Jurkat, Clone E6-1 (cell line): ENCODE results near the gene AMMECR1.
"Not testable (repeated sequence)": the region's sequence is repeated elsewhere in the genome, so short reads cannot be mapped to it uniquely, and the experiment has no call there.

ENCODE experiments used
- DNase-seq: peaks from one replicate; pipeline ENCODE4 v3.0.0-alpha.2; 2011; ENCODE audit warnings: low read depth, low spot score
- H3K4me3 ChIP-seq: 2 replicates; pipeline ENCODE4 v1.5.1; 2011; ENCODE audit warnings: mild to moderate bottlenecking, low read length, control low read depth, moderate library complexity

AMMECR1 gene

DNA sequence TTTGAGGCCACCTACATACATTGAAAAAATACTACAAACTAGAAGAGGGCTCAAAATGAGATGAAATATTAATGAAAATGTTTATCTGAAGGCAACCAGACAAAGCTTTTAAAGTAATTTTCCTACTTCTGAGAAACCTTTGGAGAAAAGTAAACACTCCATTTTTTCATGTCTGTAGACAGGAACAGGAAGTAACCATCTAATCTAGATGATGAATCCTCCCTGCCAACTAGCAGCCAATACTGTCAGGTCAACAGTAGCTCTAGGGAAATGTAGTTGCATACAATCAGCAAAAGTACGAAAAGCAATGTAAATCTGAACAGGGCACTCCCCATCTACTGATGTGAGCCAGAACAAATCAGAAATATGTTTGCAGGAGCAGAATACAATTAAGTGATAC lies 49.0 kb downstream of the AMMECR1 start:
- peak; percentile 1 for DNase-seq
- H3K4me3 ChIP-seq = no peak overlapping the region

DNA sequence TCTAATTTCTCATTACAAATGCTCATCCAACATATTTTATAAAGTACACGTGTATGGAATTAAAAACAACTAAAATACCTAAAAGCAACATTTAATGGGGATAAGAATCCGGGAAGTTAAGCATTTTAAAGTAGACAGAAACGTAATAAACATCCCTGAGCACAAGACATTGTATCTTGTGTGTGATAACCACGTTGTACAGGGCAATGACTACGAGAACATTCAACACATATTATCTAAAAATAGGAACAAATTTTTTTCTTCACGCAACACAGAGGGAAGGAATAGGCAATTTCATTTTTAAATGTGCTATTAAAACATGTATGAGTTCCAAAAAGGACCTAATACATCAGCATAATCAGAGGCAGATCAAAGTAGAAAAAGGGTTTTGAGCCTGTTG lies 49.5 kb downstream of the AMMECR1 start:
- no peak overlapping the region for H3K4me3 ChIP-seq
- no peak for DNase-seq

DNA sequence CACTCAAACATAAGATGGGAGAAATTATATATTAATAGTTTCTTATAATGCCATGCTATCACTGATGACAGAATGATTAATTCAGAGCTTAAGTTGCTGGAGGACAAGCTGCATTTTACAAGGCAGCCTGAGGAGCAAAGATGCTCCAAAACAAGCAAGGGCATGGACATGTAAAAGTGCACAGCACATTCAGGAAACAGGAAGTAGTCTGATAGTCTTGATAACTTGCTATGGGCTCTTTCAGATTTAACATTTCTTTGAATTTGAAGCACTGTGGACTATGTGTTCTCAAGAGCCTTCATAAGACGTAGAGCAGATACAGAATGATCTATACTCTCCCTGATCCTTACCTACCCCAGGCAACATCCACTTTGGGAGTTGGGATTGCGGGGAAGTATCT lies 50.0 kb downstream of the AMMECR1 start:
- no peak overlapping the region for H3K4me3 ChIP-seq
- peak; percentile 14 for DNase-seq

DNA sequence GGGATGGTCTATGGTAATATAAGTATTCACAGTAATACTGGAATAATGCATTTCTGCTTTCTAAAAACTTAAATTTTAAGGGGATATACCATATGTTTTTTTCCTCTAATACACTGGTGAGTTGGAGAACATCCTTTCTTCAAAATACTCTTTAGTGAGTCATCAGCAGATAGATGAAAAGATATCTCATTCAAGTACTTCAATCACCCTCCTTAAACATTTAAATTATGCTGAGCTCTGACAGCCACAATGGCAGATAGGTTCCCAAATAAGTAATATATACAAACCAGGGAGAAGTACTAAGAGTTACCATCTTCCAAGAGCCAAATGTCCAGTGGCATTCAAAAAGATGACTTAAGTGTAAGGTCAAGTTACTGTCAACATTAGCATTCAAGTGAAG lies 52.2 kb downstream of the AMMECR1 start:
- no peak overlapping the region for H3K4me3 ChIP-seq
- DNase-seq = no peak

DNA sequence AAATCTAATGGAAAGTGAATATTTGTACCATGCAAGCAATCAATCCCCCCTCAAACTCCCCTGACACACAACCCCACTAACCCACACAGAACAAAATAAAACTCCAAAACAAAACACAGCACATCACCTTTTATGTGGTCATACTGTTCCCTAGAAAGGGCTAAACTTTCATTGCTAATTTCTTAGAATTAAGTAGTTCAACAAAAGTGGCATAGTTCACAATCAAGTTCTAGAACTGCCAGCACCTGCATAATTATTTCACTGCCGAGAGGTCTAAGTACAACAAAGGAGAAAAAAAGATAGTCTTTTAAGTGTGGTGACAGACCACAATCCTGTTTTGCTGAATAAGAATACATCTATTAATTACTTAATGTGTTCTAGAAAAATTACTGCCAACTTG lies 58.8 kb downstream of the AMMECR1 start:
- no peak for DNase-seq

DNA sequence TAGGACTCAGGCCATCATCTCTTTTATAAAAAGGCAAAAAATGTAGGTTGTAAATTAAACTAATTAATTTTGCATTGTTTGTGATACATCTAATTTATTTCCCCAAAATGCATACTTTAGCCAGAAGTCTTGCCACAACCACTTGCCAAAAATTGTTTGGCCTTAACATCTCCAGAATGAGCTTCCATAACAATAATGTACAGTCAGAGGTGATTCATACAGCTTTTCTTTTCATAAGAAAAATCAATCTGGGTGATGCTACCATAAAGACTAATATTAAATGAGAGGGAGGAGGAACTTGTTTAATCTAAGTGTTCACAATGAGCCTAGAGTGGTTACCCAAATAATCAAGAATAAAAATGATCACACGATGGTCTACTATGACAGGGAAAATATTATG lies 59.3 kb downstream of the AMMECR1 start:
- no peak overlapping the region for H3K4me3 ChIP-seq
- DNase-seq = no peak

More for the DNA sequence above, 58.8 kb downstream of the AMMECR1 start:
- no peak overlapping the region for H3K4me3 ChIP-seq

DNA sequence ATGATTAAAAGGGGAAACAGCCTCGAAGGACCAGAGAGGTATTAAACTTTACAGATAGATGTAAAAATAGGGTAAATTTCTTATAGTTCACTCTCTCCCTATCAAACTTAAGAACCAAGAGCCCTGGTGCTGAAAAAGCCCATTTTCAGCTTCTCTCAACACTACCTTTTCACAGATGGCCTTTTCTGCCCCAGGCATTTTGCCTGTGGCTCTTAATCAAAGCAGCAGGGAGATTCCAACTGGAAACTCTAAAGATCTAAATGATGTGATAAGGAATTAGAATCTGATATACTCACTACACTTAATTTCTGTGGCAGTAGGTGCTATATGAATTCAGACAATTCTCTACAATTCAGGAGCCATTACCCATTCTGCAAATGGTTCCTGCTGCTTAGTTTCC lies 60.0 kb downstream of the AMMECR1 start:
- no peak for DNase-seq
- H3K4me3 ChIP-seq = no peak overlapping the region

DNA sequence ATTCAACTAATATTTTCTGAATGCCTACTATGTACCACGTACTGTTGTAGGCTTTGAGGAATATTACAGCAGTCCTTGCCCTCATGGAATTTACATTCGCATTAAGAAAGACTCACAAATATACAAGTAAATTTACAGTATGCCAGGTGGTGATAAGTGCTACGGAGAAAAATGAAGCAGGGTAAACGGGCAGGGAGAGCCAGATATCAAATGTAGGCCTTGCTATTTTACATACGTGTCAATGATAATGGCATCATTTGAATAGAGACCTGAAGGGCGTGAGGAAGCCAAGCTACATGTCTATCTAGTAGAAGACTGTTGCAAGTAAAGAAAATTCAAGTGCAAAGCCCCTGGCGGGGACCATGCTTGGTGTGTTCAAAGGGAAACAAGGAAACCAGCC lies 65.2 kb downstream of the AMMECR1 start:
- DNase-seq = no peak
- H3K4me3 ChIP-seq = no peak overlapping the region

DNA sequence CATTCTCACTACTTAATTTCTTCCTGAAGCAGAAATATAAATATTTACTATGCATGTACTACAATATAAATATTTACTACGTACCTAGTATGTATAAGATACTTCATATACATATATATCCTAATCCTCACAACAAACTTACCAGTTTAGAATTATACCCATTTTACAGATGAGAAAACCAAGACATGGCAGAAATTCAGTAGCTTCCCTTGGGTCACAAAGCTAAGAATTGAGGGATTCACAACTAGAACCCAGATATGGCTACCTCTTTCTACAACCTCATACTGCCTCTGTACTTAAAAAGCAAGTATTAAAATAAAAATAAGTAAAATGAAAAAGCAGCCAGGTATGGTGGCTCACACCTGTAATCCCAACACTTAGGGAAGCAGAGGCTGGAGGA lies 65.9 kb downstream of the AMMECR1 start:
- DNase-seq = no peak
- no peak overlapping the region for H3K4me3 ChIP-seq

DNA sequence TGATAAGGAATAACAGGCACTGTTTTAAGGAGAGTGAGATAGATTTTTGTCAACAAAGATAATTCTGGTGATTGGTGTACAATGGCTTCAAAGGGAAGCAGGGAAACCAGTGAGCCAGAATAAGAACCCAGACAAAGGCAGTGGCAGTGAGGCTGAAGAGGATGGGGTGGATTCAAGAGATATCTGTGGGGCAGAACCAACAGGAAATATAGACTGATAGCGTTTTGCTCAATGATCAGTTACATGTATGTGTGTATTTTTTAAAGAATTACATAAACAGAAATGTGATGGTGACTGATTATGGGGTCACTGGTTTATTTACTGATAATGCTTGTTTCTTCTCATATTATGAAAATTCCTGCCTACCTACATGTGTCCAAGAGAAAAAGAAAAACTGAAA lies 66.4 kb downstream of the AMMECR1 start:
- H3K4me3 ChIP-seq = no peak overlapping the region
- no peak for DNase-seq

DNA sequence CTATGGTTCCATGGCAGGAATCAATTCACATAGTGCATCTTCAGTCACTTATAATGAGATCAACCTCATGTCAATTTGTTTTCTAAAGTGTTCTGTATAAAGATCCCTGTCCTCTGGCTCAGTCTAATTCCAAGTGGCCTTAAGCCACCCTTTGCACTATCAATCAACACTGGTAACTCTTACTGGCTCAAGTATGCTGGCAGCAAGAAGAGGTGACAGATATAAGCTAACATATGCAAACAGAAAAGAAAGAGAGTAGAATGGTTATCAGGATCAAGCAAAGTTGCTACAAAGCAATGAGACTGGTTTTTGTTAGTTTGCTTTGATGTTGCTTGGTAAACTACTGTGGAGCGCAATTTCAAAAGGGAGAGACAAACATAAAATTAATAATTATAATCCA lies 67.0 kb downstream of the AMMECR1 start:
- no peak overlapping the region for H3K4me3 ChIP-seq
- no peak for DNase-seq

DNA sequence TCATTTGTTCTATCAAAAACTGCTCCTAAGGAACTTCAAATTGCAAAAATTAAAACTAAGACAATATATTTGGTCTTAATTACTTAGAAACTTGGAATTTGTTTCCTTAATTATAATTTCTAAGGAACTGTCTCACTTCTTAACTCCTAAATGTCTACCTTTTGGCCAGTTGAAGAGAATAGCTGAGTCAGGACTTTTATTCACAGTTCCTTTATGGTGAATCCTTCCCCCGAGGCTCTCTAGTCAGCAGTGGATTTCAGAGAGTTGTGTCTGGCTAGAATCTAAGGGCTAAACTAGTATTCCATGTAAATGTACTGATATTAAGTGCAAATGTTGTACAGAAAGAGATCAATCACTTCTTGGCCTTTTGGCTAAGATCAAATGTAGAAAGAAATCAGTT lies 69.3 kb downstream of the AMMECR1 start:
- no peak for DNase-seq
- no peak overlapping the region for H3K4me3 ChIP-seq

DNA sequence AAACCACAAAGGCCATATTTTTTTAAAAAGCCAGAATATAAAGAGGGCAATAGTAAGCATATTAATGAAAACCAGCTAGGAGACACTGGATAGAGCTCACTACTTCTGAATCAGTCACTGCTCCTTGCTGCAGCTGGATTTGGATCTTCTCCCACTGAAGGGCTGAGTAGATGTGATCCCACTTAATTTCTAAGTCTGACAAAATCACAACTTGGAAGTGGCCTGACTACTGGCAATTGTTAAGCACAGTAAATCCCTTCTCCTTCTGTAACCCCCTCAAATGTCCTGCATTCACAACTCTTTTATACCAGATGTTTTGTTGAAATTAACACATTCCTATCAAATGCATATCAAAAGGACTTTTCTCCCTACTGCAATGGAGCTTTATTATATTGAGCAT lies 72.9 kb downstream of the AMMECR1 start:
- no peak for DNase-seq
- no peak overlapping the region for H3K4me3 ChIP-seq

DNA sequence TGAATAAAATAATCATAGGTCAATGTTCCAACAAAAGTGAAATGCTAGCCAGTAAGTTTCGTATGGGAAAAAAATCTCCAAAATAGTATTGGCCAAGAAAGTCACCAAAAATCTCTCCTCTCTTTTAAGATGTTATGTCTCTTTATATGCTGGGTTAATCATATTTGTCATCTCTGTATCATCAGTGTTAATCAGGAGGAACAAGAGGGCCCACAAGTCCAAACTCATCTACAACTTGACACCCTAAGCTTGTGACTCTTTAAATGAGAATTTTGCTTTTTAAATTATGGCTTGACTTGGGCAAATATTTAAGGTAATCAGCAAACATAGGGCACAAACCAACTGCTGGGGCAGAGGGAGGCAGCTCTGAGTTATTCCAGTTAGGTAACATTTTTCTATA lies 75.5 kb downstream of the AMMECR1 start:
- no peak for DNase-seq
- no peak overlapping the region for H3K4me3 ChIP-seq

DNA sequence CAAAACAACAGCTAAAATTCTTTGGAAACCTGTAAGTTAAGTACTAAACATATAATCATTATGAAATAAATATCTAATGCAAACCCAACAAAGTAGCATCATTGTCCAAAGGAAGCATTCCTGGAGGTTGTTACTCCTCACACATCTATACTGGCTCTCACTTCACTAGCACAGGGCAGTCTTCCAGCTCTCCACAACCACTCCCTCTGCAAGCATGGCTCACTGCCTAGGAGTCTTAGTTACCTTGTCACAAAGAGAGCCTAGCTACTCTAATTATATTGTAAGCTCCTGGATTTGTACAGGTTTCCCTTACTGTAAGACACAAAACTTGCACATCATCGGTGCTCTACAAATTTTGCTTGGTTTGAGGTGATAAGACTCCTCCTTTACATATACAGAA lies 76.1 kb downstream of the AMMECR1 start:
- DNase-seq = no peak

DNA sequence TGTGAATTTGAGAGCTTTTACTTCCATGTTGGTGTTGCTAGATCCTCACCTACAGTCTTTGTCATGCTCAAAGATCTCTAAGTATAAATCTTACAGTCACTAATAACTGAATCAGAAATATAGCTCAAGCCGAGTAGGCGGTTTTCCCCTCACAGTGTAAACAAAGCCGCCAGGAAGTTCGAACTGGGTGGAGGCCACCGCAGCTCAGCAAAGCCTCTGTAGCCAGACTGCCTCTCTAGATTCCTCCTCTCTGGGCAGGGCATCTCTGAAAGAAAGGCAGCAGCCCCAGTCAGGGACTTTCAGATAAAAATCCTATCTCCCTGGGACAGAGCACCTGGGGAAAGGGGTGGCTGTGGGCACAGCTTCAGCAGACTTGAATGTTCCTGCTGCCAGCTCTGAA lies 79.6 kb downstream of the AMMECR1 start:
- not testable (repeated sequence) for H3K4me3 ChIP-seq

More for the DNA sequence above, 76.1 kb downstream of the AMMECR1 start:
- no peak overlapping the region for H3K4me3 ChIP-seq

DNA sequence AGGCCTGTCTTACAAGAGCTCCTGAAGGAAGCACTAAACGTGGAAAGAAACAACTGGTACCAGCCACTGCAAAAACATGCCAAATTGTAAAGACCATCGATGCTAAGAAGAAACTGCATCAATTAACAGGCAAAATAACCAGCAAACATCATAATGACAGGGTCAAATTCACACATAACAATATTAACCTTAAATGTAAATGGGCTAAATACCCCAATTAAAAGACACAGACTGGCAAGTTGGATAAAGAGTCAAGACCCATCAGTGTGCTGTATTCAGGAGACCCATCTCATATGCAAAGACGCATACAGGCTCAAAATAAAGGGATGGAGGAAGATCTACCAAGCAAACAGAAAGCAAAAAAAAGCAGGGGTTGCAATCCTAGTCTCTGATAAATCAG lies 86.4 kb downstream of the AMMECR1 start:
- not testable (repeated sequence) for H3K4me3 ChIP-seq, DNase-seq

More for the DNA sequence above, 79.6 kb downstream of the AMMECR1 start:
- not testable (repeated sequence) for DNase-seq

DNA sequence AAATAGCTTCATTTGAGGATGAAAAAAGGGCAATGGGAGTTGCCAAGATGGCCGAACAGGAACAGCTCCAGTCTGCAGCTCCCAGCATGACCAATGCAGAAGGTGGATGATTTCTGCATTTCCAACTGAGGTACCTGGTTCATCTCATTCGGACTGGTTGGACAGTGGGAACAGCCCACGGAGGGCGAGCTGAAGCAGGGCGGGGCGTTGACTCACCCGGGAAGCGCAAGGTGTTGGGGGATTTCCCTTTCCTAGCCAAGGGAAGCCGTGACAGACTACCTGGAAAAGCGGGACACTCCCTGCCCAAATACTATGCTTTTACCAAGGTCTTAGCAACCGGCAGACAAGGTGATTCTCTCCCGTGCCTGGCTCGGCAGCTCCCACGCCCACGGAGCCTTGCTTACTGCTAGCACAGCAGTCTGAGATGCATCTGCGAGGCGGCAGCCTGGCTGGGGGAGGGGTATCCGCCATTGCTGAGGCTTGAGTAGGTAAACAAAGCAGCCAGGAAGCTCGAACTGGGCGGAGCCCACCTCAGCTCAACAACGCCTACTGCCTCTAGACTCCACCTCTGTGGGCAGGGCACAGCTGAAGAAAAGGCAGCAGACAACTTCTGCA lies 88.3 kb downstream of the AMMECR1 start:
- DNase-seq = not testable (repeated sequence)

DNA sequence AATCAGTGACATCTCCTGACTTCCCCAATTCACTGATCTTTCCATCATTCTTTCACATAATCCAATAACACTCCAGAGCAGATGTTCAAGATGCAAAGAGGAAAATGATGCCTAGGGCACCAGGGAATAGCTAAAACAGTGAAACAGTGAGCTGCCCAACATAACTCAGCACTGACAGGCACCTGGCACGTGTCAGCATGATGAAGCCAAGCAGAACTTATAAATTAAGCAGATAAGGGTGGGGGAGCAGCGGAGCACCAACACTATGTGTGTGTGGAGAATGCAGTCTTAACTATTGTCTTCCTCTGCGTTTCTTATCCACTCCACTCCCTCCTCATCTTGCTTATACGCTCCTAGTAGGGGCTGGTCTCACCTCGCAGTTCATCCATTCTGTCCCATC lies 89.4 kb downstream of the AMMECR1 start:
- DNase-seq = no peak
- H3K4me3 ChIP-seq = no peak overlapping the region

More for the DNA sequence above, 88.3 kb downstream of the AMMECR1 start:
- H3K4me3 ChIP-seq = not testable (repeated sequence)

DNA sequence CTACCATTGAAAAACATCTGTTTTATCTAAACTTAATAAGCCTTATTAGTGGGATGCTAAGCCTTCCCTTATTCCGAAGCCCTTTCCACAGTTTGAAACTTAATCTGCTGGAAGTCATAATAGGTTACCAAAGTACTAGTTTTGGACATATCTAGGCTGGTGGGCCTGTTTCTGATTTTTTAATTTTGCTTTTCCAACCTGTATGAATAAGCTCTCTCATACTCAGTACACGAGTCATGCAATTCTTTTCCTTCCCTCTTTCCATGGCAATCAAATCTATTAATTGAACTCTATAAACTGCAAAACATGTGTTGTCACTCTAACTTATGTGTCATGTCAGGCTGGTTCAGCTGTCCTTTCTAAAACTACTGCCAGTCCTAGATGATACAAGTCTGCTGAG lies 91.0 kb downstream of the AMMECR1 start:
- DNase-seq = no peak
- no peak overlapping the region for H3K4me3 ChIP-seq

DNA sequence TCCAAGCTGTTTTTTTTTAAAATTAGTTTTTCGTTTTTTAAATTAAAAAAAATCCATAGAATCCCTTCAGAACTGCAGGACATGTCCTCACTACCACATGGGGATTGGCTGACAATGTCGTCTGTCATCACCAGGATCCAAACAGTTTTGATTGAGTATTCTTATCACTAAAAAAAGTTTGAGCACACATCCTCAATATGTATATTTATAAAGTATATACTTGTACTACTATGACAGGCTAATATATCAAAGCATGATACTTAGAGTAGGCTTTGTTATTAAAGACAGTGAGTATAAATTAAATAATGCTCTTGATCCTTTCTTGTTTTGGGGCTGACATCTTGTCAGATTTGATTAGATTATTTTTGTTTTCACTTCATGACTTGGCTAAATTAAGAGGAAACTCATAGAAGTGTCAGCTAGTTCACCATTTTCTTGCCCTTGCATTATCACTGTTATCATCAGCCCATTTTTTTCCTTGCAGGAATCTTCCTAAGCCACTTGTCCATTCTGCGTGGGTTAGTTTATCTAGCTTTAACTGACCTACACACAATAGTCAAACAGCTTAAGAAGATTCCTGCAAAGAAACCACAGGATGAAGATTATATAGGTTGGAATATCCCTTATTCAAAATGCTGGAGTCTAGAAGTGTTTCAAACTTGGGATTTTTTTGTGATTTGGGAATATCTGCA lies 92.8 kb downstream of the AMMECR1 start:
- DNase-seq = no peak

More for the DNA sequence above, 92.8 kb downstream of the AMMECR1 start:
- H3K4me3 ChIP-seq = no peak overlapping the region
